Stimulated activated CD4-positive, alpha-beta T cell treated with anti-CD3 and anti-CD28 coated beads, Interleukin-15, amount 100 ng/mL, for 24 hours (primary cell): Measurements from ENCODE around the gene ADSS2.
"Not testable (repeated sequence)": the region's sequence is repeated elsewhere in the genome, so short reads cannot be mapped to it uniquely, and the experiment has no call there.

Source experiments
- DNase-seq: peaks from one replicate; pipeline ENCODE4 v3.0.0-alpha.2; 2020

Gene ADSS2

DNA sequence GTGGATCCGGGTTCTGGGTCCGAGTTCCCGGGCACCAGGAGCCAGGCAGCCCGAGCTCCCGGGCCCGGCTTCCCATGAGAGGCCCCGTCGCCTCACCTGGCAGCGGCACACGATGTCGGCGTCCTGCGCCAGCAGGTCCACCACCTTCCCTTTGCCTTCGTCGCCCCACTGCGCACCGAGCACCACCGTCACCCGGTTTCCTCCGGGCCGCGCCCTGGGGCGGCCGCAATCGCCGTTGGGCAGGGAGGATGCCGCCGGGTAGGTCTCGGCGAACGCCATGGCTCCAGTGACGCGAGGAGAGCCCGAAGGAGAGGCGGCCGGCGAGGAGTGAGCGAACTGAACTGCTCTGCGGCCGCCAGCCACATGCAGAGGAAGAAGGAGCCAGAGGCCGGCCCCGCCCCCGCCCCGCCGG lies at the start of gene ADSS2:
ADSS2 (minus strand) TSS at position 371 of the 412 bp plus-strand sequence; CDS start at position 279, 92 bp downstream.
- DNase-seq: no peak

DNA sequence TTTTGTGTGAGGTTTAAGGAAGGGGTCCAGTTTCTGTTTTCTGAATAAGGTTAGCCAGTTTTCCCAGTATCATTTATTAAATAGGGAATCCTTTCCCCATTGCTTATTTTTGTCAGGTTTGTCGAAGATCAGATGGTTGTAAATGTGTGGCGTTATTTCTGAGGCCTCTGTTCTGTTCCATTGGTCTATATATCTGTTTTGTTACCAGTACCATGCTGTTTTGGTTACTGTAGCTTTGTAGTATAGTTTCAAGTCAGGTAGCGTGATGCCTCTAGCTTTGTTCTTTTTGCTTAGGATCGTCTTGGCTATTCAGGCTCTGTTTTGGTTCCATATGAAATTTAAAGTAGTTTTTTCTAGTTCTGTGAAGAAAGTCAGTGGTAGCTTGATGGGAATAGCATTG lies 48.8 kb upstream of the ADSS2 start:
- DNase-seq: not testable (repeated sequence)

DNA sequence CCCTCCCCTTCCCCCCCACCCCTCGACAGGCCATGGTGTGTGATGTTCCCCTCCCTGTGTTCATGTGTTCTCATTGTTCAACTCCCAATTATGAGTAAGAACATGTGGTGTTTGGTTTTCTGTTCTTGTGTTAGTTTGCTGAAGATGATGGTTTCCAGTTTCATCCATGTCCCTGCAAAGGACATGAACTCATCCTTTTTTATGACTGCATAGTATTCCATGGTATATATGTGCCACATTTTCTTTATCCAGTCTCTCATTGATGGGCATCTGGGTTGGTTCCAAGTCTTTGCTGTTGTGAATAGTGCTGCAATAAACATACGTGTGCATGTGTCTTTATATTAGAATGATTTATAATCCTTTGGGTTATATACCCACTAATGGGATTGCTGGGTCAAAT lies 47.8 kb upstream of the ADSS2 start:
- DNase-seq: not testable (repeated sequence)

DNA sequence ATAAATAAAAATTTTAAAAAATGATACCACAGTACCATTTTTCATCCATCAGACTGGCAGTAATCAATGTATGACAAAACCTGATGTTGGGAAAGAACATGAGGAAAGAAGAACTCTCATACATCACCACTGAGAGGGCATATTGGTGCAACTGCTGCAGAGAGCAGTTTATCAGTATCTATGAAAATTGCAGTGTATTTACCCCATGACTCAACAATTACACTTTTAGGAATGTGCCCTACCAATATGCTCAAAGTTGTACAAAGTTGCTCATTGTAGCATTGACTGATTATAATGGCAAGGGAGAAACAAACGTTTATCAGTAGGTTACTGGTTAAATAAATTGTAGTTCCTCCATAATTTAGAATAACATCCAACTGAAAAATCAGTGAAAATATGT lies 46.1 kb upstream of the ADSS2 start:
- no peak for DNase-seq

DNA sequence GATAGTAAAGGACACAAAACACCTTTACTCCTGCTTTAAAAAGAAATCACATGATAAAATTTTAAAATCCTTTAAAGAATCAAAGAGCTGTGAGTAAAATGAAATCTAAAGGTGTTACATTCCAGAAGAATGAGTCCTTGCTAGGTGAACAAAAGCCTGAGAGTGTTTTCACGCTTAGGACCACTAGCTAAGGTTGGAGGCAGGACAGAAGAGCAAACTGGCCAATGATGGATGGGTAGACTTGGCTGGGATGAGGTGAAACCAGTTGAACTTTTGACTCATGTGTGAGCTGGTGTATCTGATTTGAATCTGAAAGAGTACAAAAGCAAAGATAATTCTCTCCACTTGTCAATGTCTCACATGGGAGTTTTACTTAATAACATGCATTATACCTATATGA lies 44.5 kb upstream of the ADSS2 start:
- no peak for DNase-seq

DNA sequence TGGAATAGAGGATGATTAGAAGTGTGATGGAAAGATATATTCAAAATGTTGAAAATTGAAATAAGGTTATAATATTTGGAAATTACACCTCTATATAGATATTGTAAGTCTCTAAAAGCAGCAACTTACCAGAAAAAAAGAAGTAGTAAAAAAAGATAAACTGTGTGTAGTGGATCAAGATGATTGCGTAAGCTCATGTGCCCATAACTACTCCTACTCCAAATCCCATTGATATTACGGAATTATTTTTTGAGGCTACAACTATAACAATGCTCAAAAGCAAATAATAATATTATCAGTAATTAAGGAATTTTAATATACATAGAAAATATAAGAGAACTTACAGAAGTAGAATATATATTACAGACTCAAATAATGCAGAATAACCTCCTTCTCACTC lies 42.9 kb upstream of the ADSS2 start:
- DNase-seq: no peak

DNA sequence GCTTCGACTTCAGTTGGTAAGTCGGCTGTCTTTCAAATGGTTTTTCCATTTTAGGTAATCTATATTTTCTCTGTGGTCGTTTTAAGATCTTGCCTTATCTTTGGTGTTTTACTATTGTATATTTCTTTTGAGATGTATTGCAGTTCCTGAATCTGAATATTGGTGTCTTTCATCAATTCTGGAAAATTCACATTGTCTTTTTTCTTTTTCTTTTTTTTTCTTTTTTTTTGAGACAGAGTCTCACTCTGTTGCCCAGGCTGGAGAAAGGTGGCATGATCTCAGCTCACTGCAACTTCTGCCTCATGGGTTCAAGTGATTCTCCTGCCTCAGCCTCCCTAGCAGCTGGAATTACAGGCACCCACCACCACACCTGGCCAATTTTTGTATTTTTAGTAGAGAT lies 33.3 kb upstream of the ADSS2 start:
- not testable (repeated sequence) for DNase-seq

DNA sequence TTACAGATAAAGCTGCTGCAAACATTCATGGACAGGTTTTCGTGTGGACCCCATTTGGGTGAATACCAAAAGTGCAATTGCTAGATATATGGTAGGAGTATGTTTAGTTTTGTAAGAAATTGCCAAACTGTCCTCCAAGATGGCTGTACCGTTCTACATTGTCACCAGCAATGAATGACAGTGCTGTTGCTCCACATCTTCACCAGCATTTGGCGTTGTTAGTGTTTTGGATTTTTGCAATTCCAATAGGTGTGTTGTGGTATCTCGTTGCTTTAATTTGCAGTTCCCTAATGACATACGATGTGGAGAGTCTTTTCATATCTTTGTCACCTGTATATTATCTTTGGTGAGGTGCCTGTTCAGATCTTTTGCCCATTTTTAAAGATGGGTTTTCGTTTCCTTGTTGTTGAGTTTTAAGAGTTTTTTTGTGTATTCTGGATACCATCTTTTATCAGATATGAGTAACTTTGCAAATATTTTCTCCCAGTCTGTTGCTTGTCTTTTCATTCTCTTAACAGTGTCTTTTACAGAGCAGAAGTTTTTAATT lies 21.4 kb upstream of the ADSS2 start:
- no peak for DNase-seq

DNA sequence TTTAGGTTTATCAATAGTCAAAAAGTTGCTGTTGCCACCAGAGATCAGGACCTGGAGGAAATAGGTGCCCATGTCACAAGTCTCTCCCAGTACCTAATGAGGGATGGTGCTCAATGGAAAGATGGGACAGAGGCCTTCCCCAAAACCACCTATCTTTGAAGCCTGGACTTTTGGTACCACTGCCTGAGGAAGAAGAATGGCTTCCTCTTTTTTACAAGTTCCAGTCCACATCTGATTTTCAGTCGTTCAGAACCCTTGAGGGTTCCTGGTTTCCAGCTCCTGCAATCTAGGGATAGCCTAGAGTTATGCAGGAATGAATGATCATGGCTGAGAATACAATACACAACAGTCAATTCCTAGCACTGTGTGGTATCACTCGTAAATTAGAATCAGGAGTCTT lies 15.0 kb upstream of the ADSS2 start:
- no peak for DNase-seq

DNA sequence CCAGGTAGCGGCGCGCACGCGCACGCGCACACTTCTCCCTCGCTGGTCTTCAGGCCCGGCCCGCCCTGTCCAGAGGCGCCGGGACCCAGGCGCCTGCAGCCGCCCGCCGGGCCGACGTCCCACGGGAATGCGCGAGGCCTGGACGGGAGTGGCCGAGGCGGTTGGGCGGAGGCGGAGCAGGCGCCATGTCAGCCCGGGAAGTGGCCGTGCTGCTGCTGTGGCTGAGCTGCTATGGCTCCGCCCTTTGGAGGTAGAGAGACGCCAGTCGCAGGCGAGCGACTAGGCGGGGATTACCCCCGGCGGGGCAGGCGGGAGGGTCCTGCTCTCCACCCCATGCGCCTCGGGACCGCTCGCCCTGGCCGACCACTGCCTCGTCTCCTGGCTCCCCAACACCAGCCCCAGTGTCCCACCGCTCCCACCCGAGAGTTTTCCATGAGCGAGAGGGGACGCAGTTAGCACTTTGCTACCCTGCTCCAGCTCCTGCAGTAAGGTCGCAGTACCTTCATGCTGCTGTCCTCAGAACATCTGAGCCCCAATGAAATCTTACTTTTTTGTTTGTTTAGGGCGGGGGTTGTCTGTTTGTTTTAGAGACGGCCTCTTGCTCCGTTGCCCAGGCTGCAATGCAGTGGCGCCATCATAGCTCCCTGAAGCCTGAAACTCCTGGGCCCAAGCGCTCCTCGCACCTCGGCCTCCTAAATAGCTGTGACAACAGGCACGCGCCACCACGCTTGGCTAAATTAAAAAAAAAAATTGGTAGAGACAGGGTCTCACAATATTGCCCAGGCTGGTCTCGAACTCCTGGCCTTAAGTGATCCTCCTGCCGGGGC lies 9.7 kb upstream of the ADSS2 start, which contains the start of gene CATSPERE:
CATSPERE (plus strand) TSS at position 29 of the 827 bp plus-strand sequence; CDS start at position 186, 157 bp downstream.
- DNase-seq: peak; percentile 82

DNA sequence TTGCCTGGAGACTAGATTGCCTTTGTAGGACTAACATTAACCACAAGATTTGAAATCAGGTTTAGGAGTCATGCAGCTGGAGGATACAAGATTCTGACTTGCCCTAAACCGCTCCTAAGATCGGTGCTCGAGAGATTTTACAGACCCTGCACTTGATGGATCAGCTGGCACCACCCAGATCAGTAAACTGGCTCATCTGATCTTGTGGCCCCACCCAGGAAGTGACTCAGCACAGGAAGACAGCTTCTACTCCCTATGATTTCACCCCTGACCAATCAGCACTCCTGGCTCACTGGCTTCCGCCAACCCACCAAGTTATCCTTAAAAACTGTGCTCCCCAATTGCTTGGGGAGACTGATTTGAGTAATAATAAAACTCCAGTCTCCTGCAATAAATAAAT lies 8.5 kb upstream of the ADSS2 start:
- peak; percentile 57 for DNase-seq

DNA sequence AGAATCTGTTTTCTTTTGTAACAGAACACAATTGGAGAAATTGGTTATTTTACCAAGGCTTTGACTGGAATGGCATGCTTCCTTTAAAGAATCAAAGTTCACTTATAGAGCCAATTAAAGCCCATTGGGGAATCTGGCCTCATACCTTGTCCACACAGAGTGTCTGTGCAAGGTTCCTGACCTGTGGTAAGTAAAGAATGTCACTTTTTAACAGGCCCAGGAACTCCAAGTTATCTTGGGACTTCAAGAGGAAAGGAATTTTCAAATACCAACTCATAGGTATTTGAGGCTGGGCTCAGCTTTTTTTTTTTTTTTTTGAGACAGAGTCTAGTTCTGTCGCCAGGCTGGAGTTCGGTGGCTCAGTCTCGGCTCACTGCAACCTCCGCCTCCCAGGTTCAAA lies 7.1 kb upstream of the ADSS2 start:
- DNase-seq: no peak

DNA sequence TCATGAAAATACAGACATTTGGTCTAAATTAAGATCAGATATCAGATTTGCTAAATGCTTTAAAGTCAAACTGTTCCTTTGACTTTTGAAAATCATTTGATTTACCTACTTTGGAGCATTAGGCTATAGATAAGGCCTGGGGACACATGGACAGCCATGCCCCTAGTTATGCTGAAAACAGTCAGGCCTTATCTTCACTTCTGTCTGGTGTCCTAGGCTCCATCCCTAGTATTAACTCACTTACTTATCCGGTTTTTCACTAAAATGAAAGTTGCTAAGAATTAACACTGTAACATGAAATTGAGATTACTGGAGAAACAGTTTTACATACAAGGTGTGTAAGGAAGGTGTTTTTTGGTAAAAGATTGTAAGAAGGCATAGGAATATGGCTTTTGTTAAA lies 4.9 kb upstream of the ADSS2 start:
- DNase-seq: no peak

DNA sequence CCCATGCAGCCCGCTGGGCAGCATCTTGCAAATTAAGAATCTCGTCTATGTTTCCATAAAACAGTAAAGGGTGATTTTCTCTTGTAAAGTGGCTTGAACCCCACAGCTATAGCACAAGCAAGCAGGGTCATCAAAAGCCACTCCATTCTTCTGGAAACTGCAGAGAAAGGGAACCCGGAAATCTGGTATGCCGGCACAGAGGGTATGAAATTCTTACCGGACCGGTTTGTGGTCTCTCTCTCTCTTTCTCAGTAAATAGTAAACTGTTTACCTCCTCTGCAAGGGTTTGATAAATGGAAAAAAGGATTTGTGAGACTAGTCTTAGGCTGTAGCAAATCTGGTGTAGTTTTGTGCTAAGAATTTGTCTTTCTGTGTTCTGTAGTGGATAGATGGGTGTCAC lies 2.7 kb upstream of the ADSS2 start:
- DNase-seq: no peak

DNA sequence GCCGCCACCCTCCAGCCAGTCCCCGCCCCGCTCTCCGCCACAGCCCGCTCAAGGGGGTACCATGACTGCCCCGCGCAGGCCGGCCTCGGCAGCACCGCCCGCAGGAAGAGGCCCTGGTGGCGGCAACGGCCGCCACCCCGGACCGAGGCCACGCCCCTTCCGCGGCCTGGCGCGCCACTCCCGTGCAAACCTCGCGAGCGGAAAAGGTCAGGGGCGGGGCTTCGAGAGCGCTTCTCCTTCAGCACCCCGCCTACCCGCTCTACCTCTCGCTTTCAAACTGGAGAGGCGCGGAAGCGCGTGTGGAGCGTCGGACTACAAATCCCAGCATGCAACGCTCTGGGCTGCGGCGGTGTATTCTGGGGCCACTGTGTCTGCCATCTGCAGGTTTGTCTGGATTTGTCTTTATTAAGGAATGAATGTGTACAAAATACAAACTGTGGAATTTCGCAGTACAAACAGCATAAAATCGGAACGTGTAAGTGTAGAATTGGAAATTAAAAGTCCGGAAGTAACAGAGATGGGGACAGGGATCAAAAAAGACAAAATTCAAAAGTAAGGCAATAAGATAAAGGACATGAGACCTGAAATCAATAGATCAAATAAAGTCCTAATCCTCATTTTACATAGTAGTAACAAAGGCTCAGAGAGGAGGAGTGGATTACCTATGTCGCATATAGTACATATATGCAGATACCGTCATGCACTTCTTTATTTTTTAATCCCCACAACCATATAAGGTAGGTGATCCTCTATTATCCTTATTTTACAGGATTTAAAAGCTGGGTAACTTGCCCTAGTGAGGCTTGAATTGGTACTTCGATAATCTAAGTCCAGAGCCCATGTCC lies 464 bp upstream of the ADSS2 start:
- DNase-seq: peak; percentile 99

DNA sequence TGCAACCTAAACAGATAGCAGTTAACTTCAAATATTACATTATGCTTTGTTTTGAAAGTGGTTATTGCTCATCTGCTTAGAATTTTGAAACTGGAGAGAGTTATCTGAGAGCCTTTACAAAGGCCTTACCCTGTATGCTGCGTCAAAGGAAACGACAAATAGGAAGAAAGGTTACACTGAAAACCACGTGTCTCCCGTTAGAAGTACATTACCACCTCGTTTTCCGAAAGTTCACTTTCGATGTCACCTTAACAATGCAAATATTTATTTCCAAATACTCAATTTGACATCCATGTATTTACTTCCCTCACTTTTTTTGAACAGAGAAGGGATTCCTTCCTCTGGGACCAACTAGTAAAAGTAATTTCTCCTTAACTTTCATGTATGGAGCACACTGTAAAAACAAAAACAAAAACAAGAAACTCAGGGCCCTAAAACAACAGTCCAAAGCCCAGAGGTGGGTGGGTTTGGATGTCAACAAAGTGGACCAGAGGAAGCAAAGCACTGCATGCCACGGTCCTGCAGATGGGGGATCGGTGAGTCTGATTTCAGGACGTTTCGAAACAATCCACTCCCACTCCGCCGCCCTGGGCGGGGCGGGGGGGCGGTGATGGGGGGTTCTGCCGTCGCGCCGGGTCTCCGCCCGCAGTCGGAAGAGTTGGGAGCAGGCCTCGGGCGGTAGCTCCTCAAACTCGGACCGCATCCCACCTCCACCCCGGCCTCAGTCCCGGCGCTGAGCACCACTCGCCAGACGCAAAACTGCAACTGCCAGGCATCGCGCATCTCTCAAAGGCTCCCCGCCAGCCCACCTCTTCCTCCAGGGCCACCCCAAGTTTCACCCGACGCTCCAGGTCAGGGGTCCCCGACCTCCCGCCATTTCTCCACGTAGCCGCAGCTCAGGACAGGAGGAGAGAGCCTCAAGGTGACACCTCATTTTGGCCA lies 841 bp downstream of the ADSS2 start:
- DNase-seq: peak; percentile 72

DNA sequence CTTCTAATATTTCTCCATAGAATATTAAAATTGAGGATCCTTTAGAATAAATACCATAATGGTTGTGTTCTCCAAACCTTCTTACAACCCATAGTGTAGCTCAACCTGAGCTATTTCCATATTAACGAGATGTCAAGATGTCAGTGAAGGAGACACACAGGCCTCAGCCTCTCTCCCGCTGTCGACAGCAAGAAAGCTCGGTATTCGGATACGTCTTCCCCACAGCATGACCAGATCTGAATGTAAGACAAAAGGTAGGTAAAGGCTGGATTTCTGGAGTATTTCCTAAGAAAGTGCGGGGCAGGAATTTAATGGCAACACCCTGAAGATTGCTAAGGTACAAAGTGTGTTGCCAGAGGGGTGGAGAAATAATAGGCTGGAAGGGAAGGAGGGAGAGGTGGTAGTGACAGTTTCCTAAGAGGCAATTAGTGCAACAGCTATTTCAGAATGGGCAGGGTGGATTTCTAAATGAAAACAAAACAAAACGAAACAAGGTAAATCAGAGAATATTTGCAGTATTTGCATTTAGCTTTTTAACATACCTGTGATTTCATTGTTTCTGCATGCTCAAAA lies 1.7 kb downstream of the ADSS2 start:
- DNase-seq: no peak

DNA sequence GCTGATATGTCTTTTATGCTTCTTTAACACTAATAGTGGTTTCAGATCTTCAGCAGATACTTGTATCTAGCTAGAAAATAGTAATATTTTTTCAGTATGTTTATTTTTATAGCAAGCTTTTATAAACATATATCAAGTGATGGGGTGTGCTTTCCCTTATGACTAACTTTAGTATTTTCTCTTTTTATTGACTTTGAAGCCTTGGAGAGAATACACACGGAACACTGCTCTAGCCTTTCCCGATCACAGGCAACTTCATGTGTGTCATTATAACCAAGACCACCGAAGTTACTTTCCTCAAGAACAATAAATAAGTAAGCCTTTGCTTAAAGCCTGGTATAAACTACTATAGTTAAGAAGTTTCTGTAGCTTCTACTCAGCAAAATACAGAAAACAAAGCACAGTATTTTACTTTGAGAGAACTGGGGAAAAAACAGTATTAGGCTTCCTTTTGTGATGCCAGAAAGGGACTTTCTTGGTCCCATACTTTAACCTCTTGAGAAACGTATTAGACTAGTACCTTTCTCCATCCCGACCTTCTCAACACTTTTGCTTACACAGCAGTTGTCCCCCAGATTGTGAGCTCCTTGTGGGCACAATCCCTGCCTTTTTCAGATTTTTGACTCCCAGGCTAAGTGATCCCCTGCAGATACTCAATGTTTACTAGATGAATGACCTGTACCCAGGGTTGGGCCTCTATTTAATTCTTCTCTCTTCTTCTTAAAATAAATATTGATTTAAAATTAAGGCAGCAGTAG lies 3.3 kb downstream of the ADSS2 start:
- DNase-seq: no peak

DNA sequence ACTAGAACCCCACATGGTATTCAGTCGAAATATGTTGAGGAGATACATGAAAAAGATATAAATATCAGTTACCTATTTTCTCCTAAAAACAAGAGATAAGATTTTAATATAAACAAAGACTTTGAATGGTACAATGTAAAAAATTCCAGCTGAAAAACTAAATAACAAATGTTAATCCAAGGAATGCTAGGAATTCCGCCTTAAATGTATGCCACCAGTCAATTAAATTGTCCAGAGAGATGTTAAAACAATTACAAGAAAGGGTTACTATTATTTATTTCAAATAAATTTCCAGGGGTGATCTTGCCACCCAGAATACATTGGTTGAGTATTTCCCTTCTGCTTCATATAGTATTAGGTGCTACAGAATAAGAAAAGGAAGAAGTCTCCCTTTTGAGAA lies 4.2 kb downstream of the ADSS2 start:
- DNase-seq: no peak

DNA sequence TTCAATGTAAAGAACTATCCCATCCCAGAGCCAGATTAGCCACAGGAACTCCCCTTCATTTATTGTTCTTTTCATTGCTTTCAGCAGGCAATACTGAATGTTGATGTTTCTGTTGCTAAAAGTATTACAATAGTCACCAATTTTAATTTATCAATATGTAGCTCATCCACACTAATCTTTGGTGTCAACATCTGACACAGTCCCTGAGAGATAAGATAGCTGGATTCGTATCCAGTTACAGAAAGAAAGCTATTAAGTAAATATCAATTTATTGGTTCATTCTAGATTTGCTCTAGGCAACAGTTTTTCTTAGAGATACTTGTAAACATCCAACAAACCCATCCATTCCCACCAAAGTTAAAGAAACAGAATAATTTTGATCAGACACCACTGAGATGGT lies 4.7 kb downstream of the ADSS2 start:
- no peak for DNase-seq
